ENCODE data around the gene LIMK2. TPM values are rescaled to one million over a fixed set of nuclear protein-coding genes. Genes with fewer than 3 reads are reported as not detected.

LIMK2 gene
- total and polyA plus RNA-seq, 9 of the 15 experiments (the other 6 are each of a cell fraction or from before 2014, with no cell fraction given), result 1.1 to 14.5 (median 8.5) TPM

DNA sequence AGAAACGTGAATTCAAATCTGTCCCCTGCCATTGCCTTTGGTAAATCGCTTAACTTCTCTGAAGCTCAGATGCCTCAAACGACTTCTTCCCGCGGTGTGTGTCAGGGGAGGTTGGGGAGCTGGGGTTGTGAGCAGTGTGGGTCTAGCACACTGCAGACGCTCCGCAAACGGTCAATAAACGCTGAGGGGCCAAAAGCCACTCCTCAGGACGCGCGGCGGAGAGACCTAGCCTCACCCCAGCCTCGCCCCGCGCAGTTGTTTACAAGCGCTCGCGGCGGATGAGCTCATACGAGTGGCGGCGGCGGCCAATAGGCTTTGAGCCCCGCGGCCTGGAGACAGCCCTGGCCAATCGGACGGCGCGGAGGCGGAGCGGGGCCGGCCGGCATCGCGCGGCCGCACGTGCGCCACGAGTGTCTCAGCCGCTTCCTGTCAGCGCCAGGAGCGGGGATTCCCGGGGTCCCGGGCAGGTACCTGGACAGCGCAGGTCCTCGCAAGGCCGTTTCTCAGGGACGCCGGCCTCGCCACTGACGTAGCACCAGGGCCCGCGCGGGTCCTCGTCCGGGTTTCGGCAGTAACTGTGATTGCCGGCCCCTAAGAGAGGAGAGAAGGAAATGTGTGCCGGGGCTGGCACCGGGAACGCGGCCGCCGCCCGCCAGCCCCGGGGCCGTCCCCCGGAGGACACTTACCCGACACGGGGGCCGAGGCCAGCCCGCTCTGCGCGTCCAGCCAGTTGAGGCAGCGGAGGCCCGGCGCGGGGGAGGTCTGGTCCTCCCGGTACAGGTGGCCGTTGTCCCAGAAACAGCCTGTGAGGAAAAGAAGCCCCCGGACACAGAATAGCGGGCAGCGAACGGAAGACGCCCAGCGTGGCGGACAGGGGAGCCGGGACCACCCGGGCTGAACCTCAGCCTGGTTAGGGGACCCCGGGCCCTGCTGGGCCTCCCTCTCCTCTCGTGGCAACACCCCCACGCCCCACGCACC, 78.7 kb downstream of the LIMK2 start (continued):
- no peak for TF ChIP-seq ELF2 (CRISPR knock-in tag; IDR thresholded peaks at IDR 0.05)
- TF ChIP-seq, protein P1, sequence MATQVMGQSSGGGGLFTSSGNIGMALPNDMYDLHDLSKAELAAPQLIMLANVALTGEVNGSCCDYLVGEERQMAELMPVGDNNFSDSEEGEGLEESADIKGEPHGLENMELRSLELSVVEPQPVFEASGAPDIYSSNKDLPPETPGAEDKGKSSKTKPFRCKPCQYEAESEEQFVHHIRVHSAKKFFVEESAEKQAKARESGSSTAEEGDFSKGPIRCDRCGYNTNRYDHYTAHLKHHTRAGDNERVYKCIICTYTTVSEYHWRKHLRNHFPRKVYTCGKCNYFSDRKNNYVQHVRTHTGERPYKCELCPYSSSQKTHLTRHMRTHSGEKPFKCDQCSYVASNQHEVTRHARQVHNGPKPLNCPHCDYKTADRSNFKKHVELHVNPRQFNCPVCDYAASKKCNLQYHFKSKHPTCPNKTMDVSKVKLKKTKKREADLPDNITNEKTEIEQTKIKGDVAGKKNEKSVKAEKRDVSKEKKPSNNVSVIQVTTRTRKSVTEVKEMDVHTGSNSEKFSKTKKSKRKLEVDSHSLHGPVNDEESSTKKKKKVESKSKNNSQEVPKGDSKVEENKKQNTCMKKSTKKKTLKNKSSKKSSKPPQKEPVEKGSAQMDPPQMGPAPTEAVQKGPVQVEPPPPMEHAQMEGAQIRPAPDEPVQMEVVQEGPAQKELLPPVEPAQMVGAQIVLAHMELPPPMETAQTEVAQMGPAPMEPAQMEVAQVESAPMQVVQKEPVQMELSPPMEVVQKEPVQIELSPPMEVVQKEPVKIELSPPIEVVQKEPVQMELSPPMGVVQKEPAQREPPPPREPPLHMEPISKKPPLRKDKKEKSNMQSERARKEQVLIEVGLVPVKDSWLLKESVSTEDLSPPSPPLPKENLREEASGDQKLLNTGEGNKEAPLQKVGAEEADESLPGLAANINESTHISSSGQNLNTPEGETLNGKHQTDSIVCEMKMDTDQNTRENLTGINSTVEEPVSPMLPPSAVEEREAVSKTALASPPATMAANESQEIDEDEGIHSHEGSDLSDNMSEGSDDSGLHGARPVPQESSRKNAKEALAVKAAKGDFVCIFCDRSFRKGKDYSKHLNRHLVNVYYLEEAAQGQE (IDR thresholded peaks at IDR 0.05; ENCODE audit: borderline replicate concordance), result 0 out of 2 replicates have a peak, but pooled peaks have one; percentile 5
- TF ChIP-seq, protein P1 (CRISPR knock-in tag; IDR thresholded peaks at IDR 0.05; ENCODE audit: low read depth), result no peak
- TF ChIP-seq, protein P2, sequence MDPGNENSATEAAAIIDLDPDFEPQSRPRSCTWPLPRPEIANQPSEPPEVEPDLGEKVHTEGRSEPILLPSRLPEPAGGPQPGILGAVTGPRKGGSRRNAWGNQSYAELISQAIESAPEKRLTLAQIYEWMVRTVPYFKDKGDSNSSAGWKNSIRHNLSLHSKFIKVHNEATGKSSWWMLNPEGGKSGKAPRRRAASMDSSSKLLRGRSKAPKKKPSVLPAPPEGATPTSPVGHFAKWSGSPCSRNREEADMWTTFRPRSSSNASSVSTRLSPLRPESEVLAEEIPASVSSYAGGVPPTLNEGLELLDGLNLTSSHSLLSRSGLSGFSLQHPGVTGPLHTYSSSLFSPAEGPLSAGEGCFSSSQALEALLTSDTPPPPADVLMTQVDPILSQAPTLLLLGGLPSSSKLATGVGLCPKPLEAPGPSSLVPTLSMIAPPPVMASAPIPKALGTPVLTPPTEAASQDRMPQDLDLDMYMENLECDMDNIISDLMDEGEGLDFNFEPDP (CRISPR knock-in tag; IDR thresholded peaks at IDR 0.05), result no peak
- no peak for TF ChIP-seq HNRNPH1 (optimal IDR thresholded peaks at IDR 0.05; ENCODE audit: low read depth, low read length)
- no peak for TF ChIP-seq ZNF41 (CRISPR knock-in tag; conservative IDR thresholded peaks at IDR 0.05)
- no peak for TF ChIP-seq MAFG (tag; conservative IDR thresholded peaks at IDR 0.05)
- no peak for TF ChIP-seq ZZZ3 (IDR thresholded peaks at IDR 0.05)
- peak; percentile 80 for TF ChIP-seq CTBP1 (IDR thresholded peaks at IDR 0.05; ENCODE audit: borderline replicate concordance)
- TF ChIP-seq NR3C1 (CRISPR knock-in tag; IDR thresholded peaks at IDR 0.05), result no peak
- TF ChIP-seq TEAD2 (tag; IDR thresholded peaks at IDR 0.05), result no peak
- TF ChIP-seq CREB1 (IDR thresholded peaks at IDR 0.05), result 0 out of 2 replicates have a peak, but pooled peaks have one; percentile 33
- TF ChIP-seq CREB1 (CRISPR knock-in tag; IDR thresholded peaks at IDR 0.05), result peak; percentile 73
- TF ChIP-seq, protein P3, sequence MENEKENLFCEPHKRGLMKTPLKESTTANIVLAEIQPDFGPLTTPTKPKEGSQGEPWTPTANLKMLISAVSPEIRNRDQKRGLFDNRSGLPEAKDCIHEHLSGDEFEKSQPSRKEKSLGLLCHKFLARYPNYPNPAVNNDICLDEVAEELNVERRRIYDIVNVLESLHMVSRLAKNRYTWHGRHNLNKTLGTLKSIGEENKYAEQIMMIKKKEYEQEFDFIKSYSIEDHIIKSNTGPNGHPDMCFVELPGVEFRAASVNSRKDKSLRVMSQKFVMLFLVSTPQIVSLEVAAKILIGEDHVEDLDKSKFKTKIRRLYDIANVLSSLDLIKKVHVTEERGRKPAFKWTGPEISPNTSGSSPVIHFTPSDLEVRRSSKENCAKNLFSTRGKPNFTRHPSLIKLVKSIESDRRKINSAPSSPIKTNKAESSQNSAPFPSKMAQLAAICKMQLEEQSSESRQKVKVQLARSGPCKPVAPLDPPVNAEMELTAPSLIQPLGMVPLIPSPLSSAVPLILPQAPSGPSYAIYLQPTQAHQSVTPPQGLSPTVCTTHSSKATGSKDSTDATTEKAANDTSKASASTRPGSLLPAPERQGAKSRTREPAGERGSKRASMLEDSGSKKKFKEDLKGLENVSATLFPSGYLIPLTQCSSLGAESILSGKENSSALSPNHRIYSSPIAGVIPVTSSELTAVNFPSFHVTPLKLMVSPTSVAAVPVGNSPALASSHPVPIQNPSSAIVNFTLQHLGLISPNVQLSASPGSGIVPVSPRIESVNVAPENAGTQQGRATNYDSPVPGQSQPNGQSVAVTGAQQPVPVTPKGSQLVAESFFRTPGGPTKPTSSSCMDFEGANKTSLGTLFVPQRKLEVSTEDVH (IDR thresholded peaks at IDR 0.05; ENCODE audit: low read depth, partially characterized antibody), result no peak

Data from K562 (cell line).